K562 (cell line): ENCODE data around the gene MAB21L2. TPM values are rescaled to one million over a fixed set of nuclear protein-coding genes. Genes with fewer than 3 reads are reported as not detected.
A peak's percentile ranks its signal among the peaks of the same experiment; 100 is the strongest.

Experiments used
- BRD4 ChIP-seq: fragments of 200-600 bp; sonication (generic); IDR thresholded peaks from 2 replicates; pipeline ENCODE4 v1.6.1; 2017; ENCODE audit warnings: inconsistent platforms
- CSDE1 ChIP-seq, 2 experiments: fragments of 450-650 bp; IDR thresholded peaks; 2 replicates each; pipeline ENCODE4 v1.6.1; 2016; ENCODE audit warnings: mild to moderate bottlenecking in 1 of 2
- FOXA1 ChIP-seq: fragments of 450-650 bp; IDR thresholded peaks from 2 replicates; pipeline ENCODE4 v1.6.1; 2016; ENCODE audit warnings: mild to moderate bottlenecking, borderline replicate concordance
- FOXA3 ChIP-seq, 2 experiments: fragments of 450-650 bp in 1 of 2; sonication (generic) in 1 of 2; formaldehyde crosslinking; IDR thresholded peaks in 1 of 2; conservative IDR thresholded peaks in 1 of 2; 2 replicates each; pipeline versions ENCODE4 v1.4.0 to v1.8.0; 2020 to 2022; ENCODE audit warnings: mild to moderate bottlenecking in 2 of 2, missing genetic modification reagents in 1 of 2
- JUND ChIP-seq, 2 experiments: IDR thresholded peaks; 2 replicates in 1 of 2; 3 replicates in 1 of 2; pipeline ENCODE4 v1.6.1; 2011; ENCODE audit warnings: borderline replicate concordance in 2 of 2, low read depth in 2 of 2, low read length in 2 of 2, improper control_type of control experiment in 1 of 2, missing biosample characterization in 1 of 2, missing genetic modification characterization in 1 of 2, missing genetic modification reagents in 1 of 2
- KLF6 ChIP-seq: fragments of 250-450 bp; sonication (Bioruptor Pico); IDR thresholded peaks from 2 replicates; pipeline ENCODE4 v1.4.0; 2020; ENCODE audit warnings: mild to moderate bottlenecking, moderate library complexity, borderline replicate concordance
- MEIS2 ChIP-seq: fragments of 450-650 bp; IDR thresholded peaks from 2 replicates; pipeline ENCODE4 v1.6.1; 2014; ENCODE audit warnings: mild to moderate bottlenecking; ENCODE audit not compliant: partially characterized antibody
- RBFOX2 ChIP-seq: fragments of 200-400 bp; formaldehyde crosslinking; IDR thresholded peaks from 2 replicates; pipeline ENCODE4 v1.6.1; 2017; ENCODE audit warnings: low read depth, mild to moderate bottlenecking, low read length, moderate library complexity
- RNF2 ChIP-seq: sonication (generic); IDR thresholded peaks from 2 replicates; pipeline ENCODE4 v1.6.1; 2016
- SMARCA4 ChIP-seq: fragments of 450-650 bp; IDR thresholded peaks from 2 replicates; pipeline ENCODE4 v1.6.1; 2016
- SREBF1 ChIP-seq: fragments of 150-350 bp; IDR thresholded peaks from 2 replicates; pipeline ENCODE4 v1.6.1; 2014; ENCODE audit warnings: antibody characterized with exemption, low read depth, low read length, borderline replicate concordance
- YY1 ChIP-seq, 3 experiments: IDR thresholded peaks; 2 replicates each; pipeline ENCODE4 v1.6.1; 2011; ENCODE audit warnings: low read length in 2 of 3, mild to moderate bottlenecking in 2 of 3, moderate library complexity in 2 of 3, borderline replicate concordance in 1 of 3, control low read depth in 1 of 3, low read depth in 1 of 3; ENCODE audit not compliant: insufficient read depth in 3 of 3, insufficient replicate concordance in 2 of 3, control insufficient read depth in 1 of 3, insufficient read length in 1 of 3; ENCODE audit errors: extremely low read depth in 1 of 3
- ZNF239 ChIP-seq: fragments of 250-450 bp; sonication (Bioruptor Pico); IDR thresholded peaks from 2 replicates; pipeline ENCODE4 v1.4.0; 2020; ENCODE audit warnings: mild to moderate bottlenecking
- ZNF717 ChIP-seq: fragments of 250-450 bp; sonication (Bioruptor Pico); IDR thresholded peaks from 2 replicates; pipeline ENCODE4 v1.5.0; 2021
- ZNF785 ChIP-seq: fragments of 250-450 bp; sonication (Bioruptor Pico); IDR thresholded peaks from 2 replicates; pipeline ENCODE4 v1.4.0; 2020; ENCODE audit warnings: mild to moderate bottlenecking
- polyA plus RNA-seq, 8 experiments: library from polyadenylated mRNA; depleted of rRNA in 4 of 8; stranded (reverse) in 5 of 8; unstranded in 3 of 8; fragments of >200 nt; fragmentation: Nextera tagmentation in 2 of 8; fragmentation: Illumina TruSeq in 1 of 8; extraction: Ambion mirVana in 2 of 8; extraction: Trizol in 1 of 8; gene quantifications; 2 replicates each; pipeline versions ENCODE4 v1.2.1 to v1.2.3, GENCODE V29; 2011 to 2014; ENCODE audit warnings: inconsistent platforms in 1 of 8, missing spikeins in 1 of 8
- total RNA-seq, 7 experiments: library from RNA; depleted of rRNA in 6 of 7; stranded (reverse); fragments of >200 nt in 6 of 7; fragmentation: Illumina TruSeq in 2 of 7; extraction: Trizol in 2 of 7; gene quantifications; 2 replicates each; pipeline versions ENCODE4 v1.2.1 to v1.2.3, GENCODE V29; 2011 to 2021; ENCODE audit warnings: low replicate concordance in 1 of 7
- TF ChIP-seq, protein P1 (sequence below): fragments of 250-450 bp; sonication (Bioruptor Pico); IDR thresholded peaks from 2 replicates; pipeline ENCODE4 v1.4.0; 2020; ENCODE audit warnings: mild to moderate bottlenecking, moderate library complexity
- TF ChIP-seq, protein P2 (sequence below): fragments of 450-650 bp; formaldehyde crosslinking; IDR thresholded peaks from 2 replicates; pipeline ENCODE4 v1.4.0; 2020; ENCODE audit warnings: mild to moderate bottlenecking, moderate library complexity
- TF ChIP-seq, protein P3 (sequence below): sonication (generic); formaldehyde crosslinking; IDR thresholded peaks from 2 replicates; pipeline ENCODE4 v1.8.0; 2023; ENCODE audit warnings: mild to moderate bottlenecking, missing genetic modification reagents
- TF ChIP-seq, protein P4 (sequence below): fragments of 450-650 bp; formaldehyde crosslinking; conservative IDR thresholded peaks from 2 replicates; pipeline ENCODE4 v1.4.0; 2022; ENCODE audit warnings: mild to moderate bottlenecking, missing genetic modification characterization

MAB21L2 gene
- total and polyA plus RNA-seq, 9 of the 15 experiments (the other 6 are each of a cell fraction or from before 2014, with no cell fraction given), result not detected

DNA sequence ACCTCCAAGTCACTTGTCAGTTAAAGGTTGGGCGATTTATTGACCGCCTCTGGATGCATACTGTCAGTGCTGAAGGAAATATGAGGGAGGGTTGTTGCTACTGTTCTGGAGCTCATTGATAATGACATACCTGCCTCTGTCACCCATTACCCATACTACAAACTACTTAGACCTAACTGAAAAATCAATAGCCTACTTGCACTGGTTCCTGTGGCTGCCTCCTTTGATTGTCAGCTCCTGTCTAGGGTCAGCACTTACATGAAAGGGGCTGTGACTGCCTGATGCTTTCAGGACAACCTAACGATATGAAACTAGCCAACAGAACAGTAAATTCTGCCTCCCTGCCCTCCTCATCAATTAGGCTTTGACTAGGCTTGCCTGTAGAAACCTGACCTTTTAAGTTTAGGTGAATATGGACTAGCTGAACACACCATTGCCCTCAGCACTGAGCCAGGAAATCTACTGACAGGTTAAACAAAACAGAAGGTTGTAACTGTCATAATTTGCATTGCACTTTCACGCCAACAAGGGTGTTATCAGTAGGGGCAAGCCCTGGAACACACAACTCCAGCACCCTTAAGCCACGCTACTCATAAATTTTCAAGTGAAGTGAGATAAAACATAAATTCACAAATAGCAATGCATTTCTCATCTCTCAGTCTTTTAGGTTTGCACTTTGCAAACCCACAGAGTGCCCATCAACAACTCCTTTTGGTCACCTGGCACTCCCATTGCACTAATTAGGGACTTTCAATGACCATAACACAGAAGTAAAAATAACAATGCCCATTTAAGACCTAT, 9.0 kb upstream of the MAB21L2 start (continued):
- TF ChIP-seq, protein P1, sequence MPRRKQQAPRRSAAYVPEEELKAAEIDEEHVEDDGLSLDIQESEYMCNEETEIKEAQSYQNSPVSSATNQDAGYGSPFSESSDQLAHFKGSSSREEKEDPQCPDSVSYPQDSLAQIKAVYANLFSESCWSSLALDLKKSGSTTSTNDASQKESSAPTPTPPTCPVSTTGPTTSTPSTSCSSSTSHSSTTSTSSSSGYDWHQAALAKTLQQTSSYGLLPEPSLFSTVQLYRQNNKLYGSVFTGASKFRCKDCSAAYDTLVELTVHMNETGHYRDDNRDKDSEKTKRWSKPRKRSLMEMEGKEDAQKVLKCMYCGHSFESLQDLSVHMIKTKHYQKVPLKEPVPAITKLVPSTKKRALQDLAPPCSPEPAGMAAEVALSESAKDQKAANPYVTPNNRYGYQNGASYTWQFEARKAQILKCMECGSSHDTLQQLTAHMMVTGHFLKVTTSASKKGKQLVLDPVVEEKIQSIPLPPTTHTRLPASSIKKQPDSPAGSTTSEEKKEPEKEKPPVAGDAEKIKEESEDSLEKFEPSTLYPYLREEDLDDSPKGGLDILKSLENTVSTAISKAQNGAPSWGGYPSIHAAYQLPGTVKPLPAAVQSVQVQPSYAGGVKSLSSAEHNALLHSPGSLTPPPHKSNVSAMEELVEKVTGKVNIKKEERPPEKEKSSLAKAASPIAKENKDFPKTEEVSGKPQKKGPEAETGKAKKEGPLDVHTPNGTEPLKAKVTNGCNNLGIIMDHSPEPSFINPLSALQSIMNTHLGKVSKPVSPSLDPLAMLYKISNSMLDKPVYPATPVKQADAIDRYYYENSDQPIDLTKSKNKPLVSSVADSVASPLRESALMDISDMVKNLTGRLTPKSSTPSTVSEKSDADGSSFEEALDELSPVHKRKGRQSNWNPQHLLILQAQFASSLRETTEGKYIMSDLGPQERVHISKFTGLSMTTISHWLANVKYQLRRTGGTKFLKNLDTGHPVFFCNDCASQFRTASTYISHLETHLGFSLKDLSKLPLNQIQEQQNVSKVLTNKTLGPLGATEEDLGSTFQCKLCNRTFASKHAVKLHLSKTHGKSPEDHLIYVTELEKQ (CRISPR knock-in tag), result no peak
- TF ChIP-seq KLF6 (CRISPR knock-in tag) (no peak), ZNF785 (CRISPR knock-in tag) (no peak), FOXA1 (no peak), ZNF239 (CRISPR knock-in tag) (no peak), RNF2 (peak; percentile 50; the same call in 1 of the 2 replicates), BRD4 (peak; percentile 40; the same call in 1 of the 2 replicates), FOXA3 (CRISPR knock-in tag; conservative IDR thresholded peaks at IDR 0.05 in 1 of 2, IDR thresholded peaks at IDR 0.05 in 1 of 2) (0 out of 4 replicates have a peak, but pooled peaks of 1 of the 2 experiments have one; percentile 53), SREBF1 (no peak), SMARCA4 (0 out of 2 replicates have a peak, but pooled peaks have one; percentile 30), RBFOX2 (0 out of 2 replicates have a peak, but pooled peaks have one; percentile 34), YY1 (IDR thresholded peaks at IDR 0.05; ENCODE audit: borderline replicate concordance in 1 of 3, control insufficient read depth in 1 of 3, extremely low read depth in 1 of 3, insufficient read depth in 3 of 3, insufficient read length in 1 of 3, insufficient replicate concordance in 2 of 3, low read depth in 1 of 3, low read length in 2 of 3) (no peak), ZNF717 (CRISPR knock-in tag) (no peak), CSDE1 (IDR thresholded peaks at IDR 0.05) (no peak), MEIS2 (peak; percentile 94), JUND (IDR thresholded peaks at IDR 0.05; ENCODE audit: borderline replicate concordance, low read depth, low read length) (peak; percentile 1; the same call in 1 of the 2 replicates), JUND (tag; IDR thresholded peaks at IDR 0.05; ENCODE audit: borderline replicate concordance, low read depth, low read length) (0 out of 3 replicates have a peak, but pooled peaks have one; percentile 32)
- TF ChIP-seq, protein P2, sequence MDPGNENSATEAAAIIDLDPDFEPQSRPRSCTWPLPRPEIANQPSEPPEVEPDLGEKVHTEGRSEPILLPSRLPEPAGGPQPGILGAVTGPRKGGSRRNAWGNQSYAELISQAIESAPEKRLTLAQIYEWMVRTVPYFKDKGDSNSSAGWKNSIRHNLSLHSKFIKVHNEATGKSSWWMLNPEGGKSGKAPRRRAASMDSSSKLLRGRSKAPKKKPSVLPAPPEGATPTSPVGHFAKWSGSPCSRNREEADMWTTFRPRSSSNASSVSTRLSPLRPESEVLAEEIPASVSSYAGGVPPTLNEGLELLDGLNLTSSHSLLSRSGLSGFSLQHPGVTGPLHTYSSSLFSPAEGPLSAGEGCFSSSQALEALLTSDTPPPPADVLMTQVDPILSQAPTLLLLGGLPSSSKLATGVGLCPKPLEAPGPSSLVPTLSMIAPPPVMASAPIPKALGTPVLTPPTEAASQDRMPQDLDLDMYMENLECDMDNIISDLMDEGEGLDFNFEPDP (CRISPR knock-in tag), result no peak
- TF ChIP-seq, protein P3, sequence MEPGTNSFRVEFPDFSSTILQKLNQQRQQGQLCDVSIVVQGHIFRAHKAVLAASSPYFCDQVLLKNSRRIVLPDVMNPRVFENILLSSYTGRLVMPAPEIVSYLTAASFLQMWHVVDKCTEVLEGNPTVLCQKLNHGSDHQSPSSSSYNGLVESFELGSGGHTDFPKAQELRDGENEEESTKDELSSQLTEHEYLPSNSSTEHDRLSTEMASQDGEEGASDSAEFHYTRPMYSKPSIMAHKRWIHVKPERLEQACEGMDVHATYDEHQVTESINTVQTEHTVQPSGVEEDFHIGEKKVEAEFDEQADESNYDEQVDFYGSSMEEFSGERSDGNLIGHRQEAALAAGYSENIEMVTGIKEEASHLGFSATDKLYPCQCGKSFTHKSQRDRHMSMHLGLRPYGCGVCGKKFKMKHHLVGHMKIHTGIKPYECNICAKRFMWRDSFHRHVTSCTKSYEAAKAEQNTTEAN (CRISPR knock-in tag), result no peak
- TF ChIP-seq, protein P4, sequence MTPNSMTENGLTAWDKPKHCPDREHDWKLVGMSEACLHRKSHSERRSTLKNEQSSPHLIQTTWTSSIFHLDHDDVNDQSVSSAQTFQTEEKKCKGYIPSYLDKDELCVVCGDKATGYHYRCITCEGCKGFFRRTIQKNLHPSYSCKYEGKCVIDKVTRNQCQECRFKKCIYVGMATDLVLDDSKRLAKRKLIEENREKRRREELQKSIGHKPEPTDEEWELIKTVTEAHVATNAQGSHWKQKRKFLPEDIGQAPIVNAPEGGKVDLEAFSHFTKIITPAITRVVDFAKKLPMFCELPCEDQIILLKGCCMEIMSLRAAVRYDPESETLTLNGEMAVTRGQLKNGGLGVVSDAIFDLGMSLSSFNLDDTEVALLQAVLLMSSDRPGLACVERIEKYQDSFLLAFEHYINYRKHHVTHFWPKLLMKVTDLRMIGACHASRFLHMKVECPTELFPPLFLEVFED (CRISPR knock-in tag), result no peak
